GM19193 (cell line): ENCODE results near the gene TMEM94.

Experiments
- POLR2A ChIP-seq: IDR thresholded peaks from 4 replicates; pipeline ENCODE4 v1.6.1; 2011; ENCODE audit not compliant: insufficient read depth, insufficient read length; ENCODE audit errors: extremely low read depth

The TMEM94 gene

DNA sequence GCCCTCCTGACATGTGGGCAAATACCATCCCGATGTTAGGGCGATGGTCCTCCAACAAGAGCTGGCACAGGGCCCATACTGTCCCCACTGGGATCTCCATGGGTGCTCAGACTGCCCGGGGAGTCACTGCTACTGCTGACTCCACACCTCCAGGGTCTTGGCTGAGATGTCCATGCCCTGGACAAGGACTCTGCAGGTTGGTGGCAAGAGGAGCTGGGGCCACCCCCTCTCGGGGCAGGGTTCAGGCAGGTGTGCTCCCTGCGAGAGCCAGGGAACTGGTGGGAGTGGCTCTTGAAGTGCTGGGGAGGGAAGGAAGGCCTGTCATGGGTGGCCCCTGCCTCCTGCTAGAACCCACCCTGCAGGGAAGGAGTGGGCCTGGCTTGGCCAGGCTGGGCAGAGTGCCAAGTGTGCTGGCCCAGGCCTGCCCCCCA is 52.5 kb downstream of the TMEM94 start:
- no peak for TF ChIP-seq POLR2A

DNA sequence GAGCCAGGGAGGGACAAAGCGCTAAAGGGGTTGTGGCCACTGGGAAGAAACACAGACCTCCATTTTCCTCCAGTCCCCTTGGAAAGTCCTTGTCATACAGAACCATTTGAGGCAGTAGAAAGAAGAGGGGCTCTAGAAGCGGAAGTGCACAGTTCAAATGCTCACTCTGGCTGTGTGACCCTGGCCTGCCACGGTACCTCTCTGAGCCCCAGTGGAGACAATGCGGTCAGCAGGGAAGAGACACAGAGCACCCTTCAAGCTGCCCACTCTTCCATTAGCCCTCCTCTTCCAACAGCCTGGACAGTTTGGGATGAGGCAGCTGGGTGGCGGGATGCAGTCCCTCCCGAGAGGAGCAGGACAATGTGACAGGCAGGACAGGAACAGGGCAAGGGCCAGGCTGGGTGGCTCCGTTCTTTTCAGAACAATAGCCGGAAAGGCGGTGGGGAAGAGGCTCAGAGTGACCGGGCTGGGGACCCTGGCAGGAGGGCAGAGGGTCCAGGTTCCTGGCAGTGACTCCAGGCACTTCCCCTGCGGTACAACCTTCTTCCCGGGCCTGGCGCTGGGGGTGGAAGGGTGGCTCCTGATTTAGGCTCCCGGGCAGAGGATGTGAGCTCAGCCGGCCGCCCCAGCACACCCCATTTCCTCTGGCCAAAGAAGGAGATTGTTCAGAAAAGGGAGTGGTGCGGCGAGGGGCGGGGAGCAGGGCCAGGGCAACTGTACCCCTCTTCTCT is 53.3 kb downstream of the TMEM94 start:
- no peak for TF ChIP-seq POLR2A

DNA sequence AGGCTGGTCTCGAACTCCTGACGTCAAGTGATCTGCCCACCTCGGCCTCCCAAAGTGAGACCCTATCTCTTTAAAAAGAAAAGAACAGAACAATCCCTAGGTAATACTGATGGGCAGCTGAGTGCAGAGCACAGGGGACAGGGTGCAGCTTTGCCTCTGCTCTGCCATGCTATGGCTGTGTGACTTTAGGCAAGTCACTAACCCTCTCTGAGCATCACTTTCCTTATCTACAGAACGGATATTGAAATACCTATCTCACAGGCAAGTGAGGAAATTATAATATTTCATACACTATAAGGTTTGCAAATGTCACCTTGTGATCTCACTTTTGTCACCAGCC is 54.8 kb downstream of the TMEM94 start:
- TF ChIP-seq POLR2A = no peak

DNA sequence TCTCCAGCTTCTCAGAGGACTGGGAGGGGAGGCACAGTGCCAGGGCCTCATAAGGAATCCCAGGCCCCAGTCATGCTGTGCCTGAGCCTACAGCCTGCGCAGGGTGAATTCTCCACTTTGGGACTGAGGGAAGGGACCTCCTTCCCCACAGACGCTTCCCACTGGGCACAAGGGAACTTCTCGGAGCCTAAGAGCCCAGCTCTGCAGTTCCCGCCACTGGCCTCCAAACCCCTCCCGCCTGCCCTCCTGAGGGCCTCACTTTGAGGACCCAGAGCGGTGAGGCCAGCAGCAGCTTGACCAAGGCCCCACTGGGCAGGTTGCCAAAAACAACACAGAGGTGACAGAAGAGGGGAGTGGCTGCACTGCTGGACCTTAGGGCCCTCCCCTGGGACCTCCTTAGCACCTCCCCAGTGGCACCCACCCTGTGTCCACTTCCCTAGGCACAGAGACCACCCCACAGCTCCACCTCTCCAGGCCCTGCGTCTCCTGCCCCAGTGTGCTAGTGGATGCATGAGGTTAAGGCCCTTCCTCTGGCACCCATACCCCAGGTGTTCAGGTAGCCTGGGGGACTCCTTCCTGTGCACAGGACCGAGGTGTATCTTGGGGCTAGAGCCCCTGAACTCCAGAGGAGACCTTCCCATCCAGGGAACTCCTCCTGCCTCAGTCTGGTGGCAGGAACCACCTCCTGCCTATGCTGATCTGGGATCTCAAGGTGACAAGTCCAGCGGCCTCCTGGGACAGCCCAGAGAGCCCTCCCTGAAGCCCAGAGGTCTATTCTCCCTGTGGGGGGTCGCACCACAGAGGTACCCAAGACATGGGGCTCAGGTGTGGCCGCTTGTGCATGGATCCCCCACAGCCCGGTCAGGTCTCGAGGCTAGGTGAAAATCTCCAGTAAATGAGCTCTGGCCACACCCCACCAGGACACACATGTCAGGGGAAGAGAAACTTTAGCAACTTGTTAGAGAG is 55.5 kb downstream of the TMEM94 start:
- TF ChIP-seq POLR2A = no peak

DNA sequence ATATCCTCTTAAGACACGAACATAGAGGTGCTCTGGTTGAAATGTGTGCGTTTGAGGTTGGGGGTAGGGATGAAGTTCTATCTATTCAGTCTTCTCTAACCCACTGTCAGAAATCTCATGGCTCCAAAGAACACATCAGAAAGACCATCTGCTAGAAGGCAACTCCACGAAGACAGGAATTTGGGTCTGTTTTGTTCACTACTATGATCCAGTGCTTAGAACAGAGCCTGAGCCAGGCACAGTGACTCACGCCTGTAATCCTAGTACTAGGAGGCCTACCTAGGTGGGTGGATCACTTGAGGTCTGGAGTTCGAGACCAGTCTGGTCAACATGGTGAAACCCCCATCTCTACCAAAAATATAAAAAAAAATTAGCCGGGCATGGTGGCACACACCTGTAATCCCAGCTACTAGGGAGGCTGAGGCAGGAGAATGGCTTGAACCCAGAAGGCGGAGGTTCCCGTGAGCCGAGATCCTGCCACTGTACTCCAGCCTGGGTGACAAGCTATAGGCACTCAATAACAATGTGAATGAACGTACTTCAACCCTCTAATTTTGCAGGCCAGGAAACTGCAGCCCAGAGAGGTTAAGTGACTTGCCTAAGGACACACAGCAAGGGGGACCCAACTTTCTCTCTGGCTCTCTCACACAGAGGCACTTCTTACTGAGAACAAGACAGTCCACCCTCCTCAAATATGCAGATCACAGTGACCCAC is 56.6 kb downstream of the TMEM94 start:
- no peak for TF ChIP-seq POLR2A

DNA sequence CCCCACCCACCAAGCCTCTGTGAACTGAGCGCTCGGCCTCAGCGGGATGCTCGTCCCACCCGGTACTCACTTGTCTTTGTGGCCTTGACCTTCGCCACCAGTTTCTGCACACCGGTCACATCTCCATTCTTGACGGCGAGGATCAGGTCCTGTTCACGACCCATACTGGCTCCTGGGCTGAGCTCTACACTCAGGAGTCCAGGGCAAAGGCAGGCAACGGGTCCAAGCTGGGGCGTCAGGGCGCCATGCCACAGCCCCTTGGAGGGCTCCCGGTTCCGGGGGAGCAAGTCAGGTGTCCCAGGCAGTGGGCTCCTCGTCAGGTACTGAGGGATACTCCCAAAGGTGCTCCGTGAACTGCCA is 57.2 kb downstream of the TMEM94 start:
- no peak for TF ChIP-seq POLR2A

DNA sequence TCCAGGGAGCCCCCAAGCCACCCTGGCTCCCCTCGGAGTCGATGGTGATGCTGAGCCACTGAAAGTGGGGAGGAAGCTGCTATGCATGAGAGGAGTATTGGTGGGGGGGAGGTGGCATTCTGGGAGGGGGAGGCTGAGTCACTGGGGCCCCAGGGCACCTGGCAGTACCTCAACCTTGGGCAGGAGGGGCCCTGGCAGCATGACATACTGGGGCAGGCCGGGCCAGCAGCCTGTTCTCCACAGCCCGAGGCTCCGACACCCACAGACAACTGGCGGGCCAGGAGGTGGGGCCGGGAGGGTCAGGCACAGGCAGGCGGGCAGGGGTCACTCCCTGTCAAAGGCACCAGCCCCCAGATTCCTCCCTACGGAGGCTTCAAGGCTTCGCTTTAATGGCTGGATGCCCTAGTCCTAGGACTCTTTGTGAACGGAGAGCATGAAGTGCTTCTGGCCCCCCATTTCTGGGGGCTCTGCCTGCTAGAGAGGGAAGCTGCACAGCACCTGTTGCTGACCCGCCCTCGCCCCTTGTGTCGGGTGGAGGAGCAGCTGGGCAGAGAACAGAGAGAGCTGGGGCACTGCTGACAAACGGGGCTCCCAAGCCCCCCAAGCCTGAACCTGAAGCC is 58.0 kb downstream of the TMEM94 start:
- TF ChIP-seq POLR2A = no peak

DNA sequence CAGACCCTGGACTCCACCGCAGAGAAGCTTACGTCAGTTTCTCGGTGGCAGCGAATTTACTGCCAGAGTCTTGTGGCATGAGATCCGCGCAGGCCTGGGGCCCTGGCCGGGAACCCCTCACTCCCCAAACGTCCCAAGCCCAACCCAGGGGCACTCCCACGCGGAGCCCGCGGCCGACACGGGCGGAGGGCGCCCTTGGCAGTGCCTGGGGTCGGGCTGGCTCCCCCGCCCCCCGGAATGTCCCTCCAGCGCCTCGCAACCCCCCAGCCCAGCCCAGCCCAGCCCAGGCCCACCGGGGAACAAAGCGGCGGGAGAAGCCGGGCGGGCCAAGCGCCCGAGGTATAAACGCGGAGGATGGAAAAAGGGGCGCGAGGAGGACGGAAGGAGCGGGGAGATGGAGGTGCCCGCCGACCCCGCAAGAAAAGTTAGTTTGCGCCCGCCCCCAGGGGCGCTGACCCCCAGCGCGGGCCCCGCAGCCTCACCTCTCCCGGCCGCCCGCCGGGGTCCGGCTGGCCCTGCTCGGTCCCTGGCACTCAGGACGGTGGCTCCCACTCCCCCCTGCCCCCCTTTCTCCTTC is 58.6 kb downstream of the TMEM94 start:
- TF ChIP-seq POLR2A = no peak

DNA sequence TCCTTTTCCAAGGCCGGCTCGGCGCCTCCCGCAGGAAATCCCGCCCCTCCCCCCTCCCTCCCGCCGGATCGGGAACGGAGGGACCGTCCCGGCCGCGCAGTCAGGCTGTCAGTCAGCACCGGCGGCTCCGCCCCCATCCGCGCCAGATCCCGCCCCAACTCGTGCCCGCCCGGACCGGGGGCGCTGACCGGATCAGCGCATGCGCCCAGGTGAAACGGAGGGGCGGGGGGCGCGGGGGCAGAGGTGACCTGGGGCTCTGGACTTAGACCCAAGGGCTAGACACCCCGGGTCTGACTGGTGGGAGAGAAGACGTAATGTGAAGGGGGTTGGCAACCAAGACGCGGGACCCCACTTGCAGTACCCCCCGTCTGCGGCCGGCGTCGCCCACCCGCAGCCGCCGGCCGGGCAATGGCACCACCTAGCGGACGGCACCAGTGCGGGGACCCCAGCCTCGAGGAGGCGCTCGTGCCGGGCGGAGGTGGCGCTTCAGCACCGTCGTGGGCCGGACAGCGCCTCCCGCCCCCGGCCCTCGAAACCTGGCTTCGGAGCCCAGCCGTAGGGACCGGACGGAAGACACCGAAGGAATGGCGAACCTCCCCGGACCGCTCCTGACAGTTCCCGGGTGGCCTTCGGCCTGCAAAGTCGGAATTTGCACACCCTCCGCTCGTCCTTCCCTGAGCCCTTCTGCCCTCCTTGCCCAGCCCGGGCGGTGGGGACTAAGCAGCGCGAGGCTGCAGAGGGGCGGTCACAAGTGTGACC is 59.2 kb downstream of the TMEM94 start, which contains the start of gene CASKIN2:
Gene CASKIN2, minus strand, starts transcription at position 42 of the 759 bp plus-strand sequence. CDS start 1,733 bp downstream, outside the sequence.
- no peak for TF ChIP-seq POLR2A

DNA sequence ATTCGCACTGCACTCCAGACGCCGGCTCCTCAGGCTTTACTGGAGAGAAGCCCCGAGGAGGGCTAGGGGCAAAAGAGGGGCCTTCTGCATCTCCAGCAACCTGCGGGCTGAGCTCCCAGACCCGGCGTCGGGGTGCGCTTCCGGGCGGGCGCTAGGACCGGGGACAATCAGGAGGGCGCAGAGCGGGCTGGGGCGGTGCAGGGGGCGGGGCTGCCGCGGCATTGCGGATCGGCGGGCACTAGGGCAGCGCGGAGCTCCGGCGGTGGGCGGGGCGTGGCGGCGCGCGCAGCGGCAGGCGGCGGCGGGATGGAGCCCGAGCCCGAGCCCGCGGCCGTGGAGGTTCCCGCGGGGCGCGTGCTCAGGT is 59.8 kb downstream of the TMEM94 start, which contains the start of gene TSEN54:
Gene TSEN54, plus strand, starts transcription at position 274 of the 364 bp plus-strand sequence. Its CDS starts 33 bp downstream, at position 307.
- no peak for TF ChIP-seq POLR2A

DNA sequence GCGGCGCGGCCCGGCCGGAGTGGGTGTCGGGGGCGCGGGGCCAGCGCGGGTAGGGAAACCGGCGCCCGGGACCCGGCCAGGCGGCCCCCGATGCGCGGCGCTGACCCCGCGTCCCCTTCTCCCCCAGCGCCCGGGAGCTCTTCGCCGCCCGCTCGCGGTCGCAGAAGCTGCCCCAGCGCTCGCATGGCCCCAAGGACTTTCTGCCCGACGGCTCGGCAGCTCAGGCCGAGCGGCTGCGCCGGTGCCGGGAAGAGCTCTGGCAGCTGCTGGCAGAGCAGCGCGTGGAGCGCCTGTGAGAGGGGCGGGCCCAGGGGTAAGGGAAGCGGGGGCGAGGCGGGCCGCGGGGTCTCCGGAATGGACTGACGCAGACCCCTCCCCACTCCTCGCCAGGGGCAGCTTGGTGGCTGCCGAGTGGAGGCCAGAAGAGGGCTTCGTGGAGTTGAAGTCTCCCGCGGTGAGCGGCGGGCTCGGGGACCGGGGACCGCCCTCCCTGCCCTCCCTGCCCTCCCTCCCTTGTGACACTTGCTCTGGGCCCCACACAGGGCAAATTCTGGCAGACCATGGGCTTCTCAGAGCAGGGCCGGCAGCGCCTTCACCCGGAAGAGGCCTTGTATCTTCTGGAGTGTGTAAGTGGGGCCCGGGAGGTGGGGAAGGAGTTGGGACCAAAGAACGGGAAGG is 60.3 kb downstream of the TMEM94 start:
- no peak for TF ChIP-seq POLR2A

DNA sequence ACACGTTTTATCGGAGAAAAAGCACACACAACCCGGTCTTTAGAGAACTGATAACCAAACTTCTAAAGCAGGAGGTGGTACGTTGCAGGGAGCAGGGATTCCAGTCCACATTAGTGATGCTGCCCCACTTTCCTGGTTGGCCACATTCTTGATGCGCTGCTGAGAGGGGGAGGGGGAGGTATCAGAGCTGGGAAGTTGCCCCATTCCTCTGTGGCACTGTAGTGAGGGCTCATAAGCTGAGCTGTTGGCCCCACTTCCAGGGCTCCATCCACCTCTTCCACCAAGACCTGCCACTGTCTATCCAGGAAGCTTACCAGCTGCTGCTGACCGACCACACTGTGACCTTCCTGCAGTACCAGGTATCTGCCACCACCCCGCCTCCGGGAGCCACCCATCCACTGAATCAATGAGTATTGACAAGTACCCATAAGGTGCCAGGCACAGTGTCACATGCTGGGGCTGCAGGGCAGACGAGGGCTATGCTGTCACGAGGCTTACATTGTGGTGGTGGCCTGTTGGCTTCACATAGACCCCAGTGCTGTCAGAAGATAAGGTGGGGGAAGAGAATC is 60.9 kb downstream of the TMEM94 start:
- no peak for TF ChIP-seq POLR2A

DNA sequence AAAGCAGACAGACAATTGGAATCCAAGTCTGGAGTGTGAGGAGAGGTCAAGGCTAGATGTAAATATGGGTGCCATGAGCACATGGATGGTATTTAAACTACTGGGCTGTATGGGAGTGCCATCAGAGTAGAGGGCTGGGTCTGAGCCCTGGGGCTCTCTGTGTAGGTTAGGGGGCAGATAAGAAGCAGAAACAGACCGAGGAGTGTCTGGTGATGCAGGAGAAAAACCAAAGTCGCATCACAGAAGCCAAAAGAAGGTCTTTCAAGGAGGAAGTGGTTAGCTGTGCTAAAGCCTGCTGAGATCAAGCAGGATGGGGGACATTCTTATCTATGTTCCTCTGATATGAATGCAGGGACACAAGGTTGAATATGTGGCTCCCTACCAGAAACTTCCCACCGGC is 61.8 kb downstream of the TMEM94 start:
- TF ChIP-seq POLR2A = no peak
